Ovary (tissue), 9 donors: ENCODE measurements around the gene SLC44A1. TPM values are rescaled to one million over a fixed set of nuclear protein-coding genes. Genes with fewer than 3 reads are reported as not detected.

ENCODE experiments used
- DNase-seq, 5 donors: peaks; one replicate each; pipeline ENCODE4 v3.0.0-alpha.2; 2019 to 2020
- H3K27ac ChIP-seq, 2 donors: fragments of 200-600 bp; one replicate each; pipeline versions ENCODE4 v1.5.1 to v1.8.0; 2019 to 2022
- H3K27me3 ChIP-seq: fragments of 200-600 bp; one replicate; pipeline ENCODE4 v1.8.0; 2022
- H3K36me3 ChIP-seq: fragments of 200-600 bp; sonication (generic); one replicate; pipeline ENCODE4 v1.5.1; 2019
- H3K4me1 ChIP-seq: one replicate; pipeline ENCODE4 v1.8.1; 2013; ENCODE audit warnings: mild to moderate bottlenecking, moderate library complexity; ENCODE audit not compliant: insufficient read depth
- H3K4me3 ChIP-seq: fragments of 200-600 bp; sonication (generic); one replicate; pipeline ENCODE4 v1.5.1; 2017
- H3K9me3 ChIP-seq, 2 donors: fragments of 200-600 bp in 1 of 2; sonication (generic) in 1 of 2; one replicate each; pipeline versions ENCODE4 v1.5.1 to v1.8.1; 2013 to 2019; ENCODE audit warnings: mild to moderate bottlenecking in 1 of 2, moderate library complexity in 1 of 2
- CTCF ChIP-seq, 3 donors: fragments of 450-650 bp in 2 of 3; fragments of 200-600 bp in 1 of 3; IDR thresholded peaks; one replicate each; pipeline versions ENCODE4 v1.5.1 to v1.8.0; 2016 to 2022; ENCODE audit warnings: antibody characterized with exemption in 3 of 3, mild to moderate bottlenecking in 1 of 3
- EP300 ChIP-seq: sonication (generic); formaldehyde crosslinking; IDR thresholded peaks from one replicate; pipeline ENCODE4 v1.6.1; 2017; ENCODE audit warnings: antibody characterized with exemption
- POLR2A ChIP-seq: fragments of 450-650 bp; IDR thresholded peaks from one replicate; pipeline ENCODE4 v1.6.1; 2017; ENCODE audit warnings: antibody characterized with exemption, mild to moderate bottlenecking, moderate library complexity
- WGBS, 3 donors: extraction: QIAGEN DNeasy Blood & Tissue Kit in 1 of 3; methylation state at CpG; one replicate each; pipeline versions ENCODE4 v1.1.5 to v1.1.7; 2013 to 2017; 5-methylcytosine and 5-hydroxymethylcytosine counted together
- intact Hi-C, 4 donors: fragments of 100-400 bp; cut with DNase I; formaldehyde crosslinking; loops; one replicate each; pipeline versions ENCODE4 v1.11.0 to v1.15.1; 2022 to 2023
- polyA plus RNA-seq, 2 donors: library from polyadenylated mRNA; stranded (reverse); fragments of 200-250 nt in 1 of 2; fragments of 350-450 nt in 1 of 2; fragmentation: Illumina TruSeq in 1 of 2; extraction: RNeasy Lipid Tissue Mini Kit (QIAGEN cat#74804) in 1 of 2; gene quantifications; one replicate each; pipeline ENCODE4 v1.2.3, GENCODE V29; 2013 to 2014
- total RNA-seq, 7 donors: library from RNA; depleted of rRNA in 2 of 7; stranded (reverse); fragments of >200 nt in 2 of 7; fragmentation: NEBNext Ultra II Directional in 3 of 7; extraction: Animal tissue kit (Norgen Biotek cat#: 25700) in 3 of 7; gene quantifications; one replicate each; pipeline versions ENCODE4 v1.1.0 to v1.2.4, GENCODE V29; 2016 to 2023
- donor health status: DM: no; HTN: no; CAD: no; lungs with moderate emphysema.
- donor health status: DM: no; HTN: no; CAD: no.
- donor health status: Bipolar disorder and iron deficiency.
- donor health status: DM: yes; HTN: yes; CAD: no.
- donor health status: DM: no; HTN: no; CAD: no.
- donor health status: DM: yes; HTN: yes; CAD: no.

SLC44A1 gene
- total and polyA plus RNA-seq, 9 donors, result 8.8 to 34.7 (median 28.5) TPM

GRCh38 chr9:105270711-105271110 lies 26.3 kb downstream of the SLC44A1 start:
- WGBS, 3 donors, result 78 to 83% (median 81%) methylated on average over 4 of the region's 4 CpGs
- no peak overlapping the region for H3K27ac ChIP-seq
- DNase-seq, result no peak
- H3K27me3 ChIP-seq, result no peaks in the 10 kb centered on the region
- no peaks in the 10 kb centered on the region for H3K36me3 ChIP-seq
- intact Hi-C loops, result no loop called here
- no peaks in the 10 kb centered on the region for H3K4me1 ChIP-seq
- no peak for TF ChIP-seq CTCF (IDR thresholded peaks at IDR 0.05)
- TF ChIP-seq POLR2A, result no peak
- TF ChIP-seq EP300, result no peak
- no peaks in the 10 kb centered on the region for H3K9me3 ChIP-seq
- H3K4me3 ChIP-seq, result no peak overlapping the region

GRCh38 chr9:105273731-105274130 lies 29.3 kb downstream of the SLC44A1 start:
- H3K9me3 ChIP-seq, result no peaks in the 10 kb centered on the region
- WGBS, 3 donors, result 97 to 98% (median 98%) methylated on average over 1 of the region's 1 CpG
- no peaks in the 10 kb centered on the region for H3K27me3 ChIP-seq
- H3K4me1 ChIP-seq, result no peaks in the 10 kb centered on the region
- no peak overlapping the region for H3K4me3 ChIP-seq
- H3K27ac ChIP-seq, result no peak overlapping the region
- no peaks in the 10 kb centered on the region for H3K36me3 ChIP-seq
- intact Hi-C loops, result no loop called here
- TF ChIP-seq POLR2A, result no peak
- TF ChIP-seq CTCF (IDR thresholded peaks at IDR 0.05), result no peak
- no peak for TF ChIP-seq EP300
- DNase-seq, result no peak

GRCh38 chr9:105275111-105275510 lies 30.7 kb downstream of the SLC44A1 start:
- intact Hi-C loops, result no loop called here
- H3K27me3 ChIP-seq, result no peaks in the 10 kb centered on the region
- no peak overlapping the region for H3K27ac ChIP-seq
- H3K9me3 ChIP-seq, result no peaks in the 10 kb centered on the region
- no peak for DNase-seq
- H3K4me3 ChIP-seq, result no peak overlapping the region
- H3K36me3 ChIP-seq, result no peaks in the 10 kb centered on the region
- WGBS, 3 donors, result 81 to 82% (median 81%) methylated on average over 1 of the region's 1 CpG
- no peaks in the 10 kb centered on the region for H3K4me1 ChIP-seq
- TF ChIP-seq POLR2A, result no peak
- TF ChIP-seq EP300, result no peak
- no peak for TF ChIP-seq CTCF (IDR thresholded peaks at IDR 0.05)

GRCh38 chr9:105275938-105276337 lies 31.5 kb downstream of the SLC44A1 start:
- Histone ChIP-seq H3K4me1 (no peaks in the 10 kb centered on the region), H3K27ac (no peak overlapping the region), H3K36me3 (no peaks in the 10 kb centered on the region), H3K9me3 (no peaks in the 10 kb centered on the region), H3K4me3 (no peak overlapping the region), H3K27me3 (no peaks in the 10 kb centered on the region)
- TF ChIP-seq EP300 (no peak), CTCF (IDR thresholded peaks at IDR 0.05) (no peak), POLR2A (no peak)
- intact Hi-C loops, result no loop called here
- DNase-seq, result no peak
- WGBS, 3 donors, result 77 to 83% (median 82%) methylated on average over 6 of the region's 6 CpGs

GRCh38 chr9:105278751-105279150 lies 34.3 kb downstream of the SLC44A1 start:
- Histone ChIP-seq H3K27ac (no peak overlapping the region), H3K4me3 (no peak overlapping the region), H3K36me3 (no peaks in the 10 kb centered on the region), H3K9me3 (no peaks in the 10 kb centered on the region), H3K4me1 (no peaks in the 10 kb centered on the region), H3K27me3 (no peaks in the 10 kb centered on the region)
- 93 to 94% (median 94%) methylated on average over 4 of the region's 4 CpGs for WGBS, 3 donors
- DNase-seq, result no peak
- TF ChIP-seq EP300 (no peak), POLR2A (no peak), CTCF (IDR thresholded peaks at IDR 0.05) (no peak)
- intact Hi-C loops, result no loop called here
